ENCODE measurements around the gene CORO2B. TPM values are rescaled to one million over a fixed set of nuclear protein-coding genes. Genes with fewer than 3 reads are reported as not detected.

Gene CORO2B
- total RNA-seq, 1 donor from 2014 or later: 16.3 TPM

DNA sequence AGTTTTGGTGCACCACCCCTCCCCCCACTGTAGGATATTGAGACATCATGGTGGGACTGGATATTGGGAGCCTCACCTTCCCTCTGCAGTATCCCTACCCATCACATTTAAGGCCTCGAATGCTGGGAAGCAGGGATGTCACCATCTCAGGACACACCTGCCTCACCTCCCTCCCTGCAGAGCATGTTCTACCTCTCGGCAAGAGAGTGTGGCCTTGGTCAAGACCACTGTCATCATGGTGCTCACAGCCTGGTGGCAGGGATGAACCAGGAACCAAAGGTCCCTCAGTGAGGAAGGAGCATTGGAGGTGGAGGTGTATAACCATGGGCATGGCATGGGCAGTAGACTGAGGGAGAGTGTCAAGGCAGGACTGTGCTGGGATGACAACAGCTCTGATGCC, 104.8 kb downstream of the CORO2B start:
- Mint-ChIP-seq H3K36me3 (ENCODE audit: unreplicated experiment) (no peaks in the 10 kb centered on the region), H3K4me1 (ENCODE audit: low read depth, unreplicated experiment) (peaks cover 6% of the 10 kb centered on the region), H3K27me3 (ENCODE audit: unreplicated experiment) (no peaks in the 10 kb centered on the region), H3K27ac (ENCODE audit: unreplicated experiment) (no peak overlapping the region), H3K9me3 (ENCODE audit: unreplicated experiment) (no peaks in the 10 kb centered on the region), H3K4me3 (ENCODE audit: unreplicated experiment) (no peak overlapping the region)
- TF ChIP-seq, protein P1, sequence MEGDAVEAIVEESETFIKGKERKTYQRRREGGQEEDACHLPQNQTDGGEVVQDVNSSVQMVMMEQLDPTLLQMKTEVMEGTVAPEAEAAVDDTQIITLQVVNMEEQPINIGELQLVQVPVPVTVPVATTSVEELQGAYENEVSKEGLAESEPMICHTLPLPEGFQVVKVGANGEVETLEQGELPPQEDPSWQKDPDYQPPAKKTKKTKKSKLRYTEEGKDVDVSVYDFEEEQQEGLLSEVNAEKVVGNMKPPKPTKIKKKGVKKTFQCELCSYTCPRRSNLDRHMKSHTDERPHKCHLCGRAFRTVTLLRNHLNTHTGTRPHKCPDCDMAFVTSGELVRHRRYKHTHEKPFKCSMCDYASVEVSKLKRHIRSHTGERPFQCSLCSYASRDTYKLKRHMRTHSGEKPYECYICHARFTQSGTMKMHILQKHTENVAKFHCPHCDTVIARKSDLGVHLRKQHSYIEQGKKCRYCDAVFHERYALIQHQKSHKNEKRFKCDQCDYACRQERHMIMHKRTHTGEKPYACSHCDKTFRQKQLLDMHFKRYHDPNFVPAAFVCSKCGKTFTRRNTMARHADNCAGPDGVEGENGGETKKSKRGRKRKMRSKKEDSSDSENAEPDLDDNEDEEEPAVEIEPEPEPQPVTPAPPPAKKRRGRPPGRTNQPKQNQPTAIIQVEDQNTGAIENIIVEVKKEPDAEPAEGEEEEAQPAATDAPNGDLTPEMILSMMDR (IDR thresholded peaks at IDR 0.05; ENCODE audit: partially characterized antibody, unreplicated experiment): no peak
- DNase-seq: no peak

DNA sequence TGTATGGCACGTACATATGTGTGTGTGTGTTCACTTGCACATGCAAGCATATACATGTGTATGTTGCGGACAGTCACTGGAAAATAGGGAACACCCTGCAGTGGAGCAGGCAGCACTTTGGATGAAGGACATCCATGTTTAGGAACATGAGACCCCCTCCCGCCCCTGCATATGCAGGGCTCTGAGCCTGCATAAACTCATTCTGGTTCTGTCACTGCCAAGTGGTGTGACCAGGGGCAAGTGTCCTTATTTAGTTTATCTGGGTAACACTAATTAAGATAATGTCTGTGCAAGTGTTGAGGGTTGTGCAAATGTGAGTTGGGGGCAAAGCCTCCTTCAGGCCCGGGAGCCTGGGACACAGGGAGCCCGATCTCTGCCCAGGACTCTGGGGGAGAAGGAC, 105.7 kb downstream of the CORO2B start:
- Mint-ChIP-seq H3K36me3 (ENCODE audit: unreplicated experiment) (no peaks in the 10 kb centered on the region), H3K27ac (ENCODE audit: unreplicated experiment) (no peak overlapping the region), H3K4me3 (ENCODE audit: unreplicated experiment) (no peak overlapping the region), H3K27me3 (ENCODE audit: unreplicated experiment) (no peaks in the 10 kb centered on the region), H3K4me1 (ENCODE audit: low read depth, unreplicated experiment) (peaks cover 10% of the 10 kb centered on the region), H3K9me3 (ENCODE audit: unreplicated experiment) (no peaks in the 10 kb centered on the region)
- TF ChIP-seq, protein P1 (IDR thresholded peaks at IDR 0.05; ENCODE audit: partially characterized antibody, unreplicated experiment): no peak
- no peak for DNase-seq

- Mint-ChIP-seq H3K4me1 (ENCODE audit: low read depth, unreplicated experiment) (peaks cover 6% of the 10 kb centered on the region), H3K4me3 (ENCODE audit: unreplicated experiment) (no peak overlapping the region), H3K36me3 (ENCODE audit: unreplicated experiment) (no peaks in the 10 kb centered on the region), H3K9me3 (ENCODE audit: unreplicated experiment) (no peaks in the 10 kb centered on the region), H3K27me3 (ENCODE audit: unreplicated experiment) (no peaks in the 10 kb centered on the region), H3K27ac (ENCODE audit: unreplicated experiment) (no peak overlapping the region)
- TF ChIP-seq, protein P1 (IDR thresholded peaks at IDR 0.05; ENCODE audit: partially characterized antibody, unreplicated experiment): no peak
- no peak for DNase-seq
These were observed 108.4 kb downstream of the CORO2B start for GRCh38 chr15:68687136-68687735.

DNA sequence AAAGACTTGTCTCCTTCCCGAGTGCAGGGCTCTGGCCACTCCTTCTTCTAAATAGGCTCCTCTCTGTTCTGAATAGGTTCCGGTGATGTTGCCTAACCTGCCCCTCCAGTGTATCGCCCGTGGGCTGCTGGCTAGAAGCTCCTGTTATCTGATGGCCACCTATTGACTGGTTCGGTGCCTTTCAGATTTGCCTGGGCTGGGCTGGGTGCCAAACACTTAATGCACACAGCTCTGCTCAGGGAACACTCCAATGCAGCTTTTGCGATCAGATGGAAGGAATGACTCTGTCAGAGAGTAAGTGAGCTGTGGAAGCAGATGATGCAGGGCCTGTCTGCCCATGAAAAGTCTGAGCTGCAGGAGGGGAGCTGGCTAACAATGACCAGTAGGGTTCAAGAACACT, 112.9 kb downstream of the CORO2B start:
- DNase-seq: no peak
- TF ChIP-seq, protein P1 (IDR thresholded peaks at IDR 0.05; ENCODE audit: partially characterized antibody, unreplicated experiment): no peak
- H3K36me3 Mint-ChIP-seq (ENCODE audit: unreplicated experiment): no peaks in the 10 kb centered on the region
- no peaks in the 10 kb centered on the region for H3K9me3 Mint-ChIP-seq (ENCODE audit: unreplicated experiment)
- H3K27me3 Mint-ChIP-seq (ENCODE audit: unreplicated experiment): no peaks in the 10 kb centered on the region
- H3K4me1 Mint-ChIP-seq (ENCODE audit: low read depth, unreplicated experiment): peaks cover 11% of the 10 kb centered on the region
- no peak overlapping the region for H3K27ac Mint-ChIP-seq (ENCODE audit: unreplicated experiment)
- H3K4me3 Mint-ChIP-seq (ENCODE audit: unreplicated experiment): no peak overlapping the region

DNA sequence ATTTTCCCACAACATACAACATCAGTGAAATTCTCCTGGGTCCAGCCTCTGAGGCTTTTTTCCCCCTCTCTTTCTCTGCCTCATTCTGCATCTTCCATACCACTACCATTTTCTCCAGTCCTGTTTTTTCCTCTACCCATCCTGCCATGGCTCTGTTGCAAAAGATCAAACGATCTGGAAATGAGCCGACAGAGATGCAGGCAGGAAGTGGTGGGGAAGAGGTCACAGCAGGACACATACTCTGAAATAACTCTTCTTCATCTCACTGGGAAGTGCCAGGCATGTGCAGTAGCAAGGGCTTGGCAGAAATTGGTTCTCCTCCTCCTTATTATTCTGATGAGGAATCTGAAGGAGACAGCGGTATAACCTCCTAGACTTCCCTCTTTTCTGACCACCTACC, 114.3 kb downstream of the CORO2B start:
- H3K36me3 Mint-ChIP-seq (ENCODE audit: unreplicated experiment): peaks cover 6% of the 10 kb centered on the region
- no peak overlapping the region for H3K27ac Mint-ChIP-seq (ENCODE audit: unreplicated experiment)
- no peak overlapping the region for H3K4me3 Mint-ChIP-seq (ENCODE audit: unreplicated experiment)
- peaks cover 3% of the 10 kb centered on the region for H3K9me3 Mint-ChIP-seq (ENCODE audit: unreplicated experiment)
- DNase-seq: no peak
- H3K4me1 Mint-ChIP-seq (ENCODE audit: low read depth, unreplicated experiment): peaks cover 11% of the 10 kb centered on the region
- TF ChIP-seq, protein P1 (IDR thresholded peaks at IDR 0.05; ENCODE audit: partially characterized antibody, unreplicated experiment): no peak
- H3K27me3 Mint-ChIP-seq (ENCODE audit: unreplicated experiment): no peaks in the 10 kb centered on the region
